SIG-M5 (cell line): Measurements from ENCODE around the gene LCN12.

Source experiments
- DNase-seq: peaks from one replicate; lab custom pipeline; 2025; lab: John Stamatoyannopoulos, UW

LCN12 gene

GRCh38 chr9:136951541-136952320, at the start of gene LCN12:
Gene LCN12 (plus strand): TSS chr9:136952273. CDS start chr9:136952328, 55 bp downstream.
- no peak for DNase-seq

GRCh38 chr9:136903041-136903554, 49.0 kb upstream of the LCN12 start:
- no peak for DNase-seq

- DNase-seq: no peak
These were observed 45.8 kb upstream of the LCN12 start for GRCh38 chr9:136906266-136906665.

- DNase-seq: no peak
These were observed 44.8 kb upstream of the LCN12 start for GRCh38 chr9:136907011-136907914.

- no peak for DNase-seq
These were observed 41.7 kb upstream of the LCN12 start for GRCh38 chr9:136910197-136910900.

- DNase-seq: no peak
These were observed 41.2 kb upstream of the LCN12 start for GRCh38 chr9:136910901-136911245.

GRCh38 chr9:136913701-136914438, 38.2 kb upstream of the LCN12 start:
- DNase-seq: no peak

GRCh38 chr9:136915632-136916329, 36.3 kb upstream of the LCN12 start:
- no peak for DNase-seq

- DNase-seq: no peak
These were observed 35.5 kb upstream of the LCN12 start for GRCh38 chr9:136916330-136917184.

- DNase-seq: no peak
These were observed 34.2 kb upstream of the LCN12 start for GRCh38 chr9:136917902-136918301.

GRCh38 chr9:136920069-136920468, 32.0 kb upstream of the LCN12 start:
- no peak for DNase-seq

- no peak for DNase-seq
These were observed 31.3 kb upstream of the LCN12 start for GRCh38 chr9:136920734-136921231.

- no peak for DNase-seq
These were observed 30.8 kb upstream of the LCN12 start for GRCh38 chr9:136921307-136921706.

- DNase-seq: no peak
These were observed 30.4 kb upstream of the LCN12 start for GRCh38 chr9:136921718-136922117.

- no peak for DNase-seq
These were observed 29.5 kb upstream of the LCN12 start for GRCh38 chr9:136922540-136922939.

GRCh38 chr9:136923881-136924280, 28.2 kb upstream of the LCN12 start:
- no peak for DNase-seq

- DNase-seq: no peak
These were observed 26.5 kb upstream of the LCN12 start for GRCh38 chr9:136925414-136926153.

GRCh38 chr9:136926154-136926704, 25.8 kb upstream of the LCN12 start:
- no peak for DNase-seq

GRCh38 chr9:136926749-136927148, 25.3 kb upstream of the LCN12 start:
- no peak for DNase-seq
